ENCODE measurements around the gene TP73.

DNA sequence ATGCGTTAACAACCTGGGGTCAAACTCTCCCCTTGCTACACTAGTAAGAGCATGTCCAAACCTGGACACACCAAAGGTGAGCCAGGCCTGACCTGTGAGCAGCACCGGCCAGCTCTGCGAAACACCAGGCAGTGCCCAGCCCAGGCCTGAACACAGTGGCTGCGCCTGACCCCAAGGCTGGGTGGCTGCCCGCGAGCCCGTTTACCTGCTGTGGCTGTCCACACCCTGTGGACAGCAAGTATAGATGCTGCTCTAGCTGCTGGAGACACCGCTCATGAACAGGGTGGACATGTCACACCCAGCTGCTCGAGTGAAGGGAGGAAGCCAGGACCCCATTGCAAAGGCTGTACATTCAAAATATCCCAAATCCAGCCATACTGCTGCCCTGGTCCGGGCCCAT lies 92.3 kb downstream of the TP73 start:
- TF ChIP-seq, protein P1, sequence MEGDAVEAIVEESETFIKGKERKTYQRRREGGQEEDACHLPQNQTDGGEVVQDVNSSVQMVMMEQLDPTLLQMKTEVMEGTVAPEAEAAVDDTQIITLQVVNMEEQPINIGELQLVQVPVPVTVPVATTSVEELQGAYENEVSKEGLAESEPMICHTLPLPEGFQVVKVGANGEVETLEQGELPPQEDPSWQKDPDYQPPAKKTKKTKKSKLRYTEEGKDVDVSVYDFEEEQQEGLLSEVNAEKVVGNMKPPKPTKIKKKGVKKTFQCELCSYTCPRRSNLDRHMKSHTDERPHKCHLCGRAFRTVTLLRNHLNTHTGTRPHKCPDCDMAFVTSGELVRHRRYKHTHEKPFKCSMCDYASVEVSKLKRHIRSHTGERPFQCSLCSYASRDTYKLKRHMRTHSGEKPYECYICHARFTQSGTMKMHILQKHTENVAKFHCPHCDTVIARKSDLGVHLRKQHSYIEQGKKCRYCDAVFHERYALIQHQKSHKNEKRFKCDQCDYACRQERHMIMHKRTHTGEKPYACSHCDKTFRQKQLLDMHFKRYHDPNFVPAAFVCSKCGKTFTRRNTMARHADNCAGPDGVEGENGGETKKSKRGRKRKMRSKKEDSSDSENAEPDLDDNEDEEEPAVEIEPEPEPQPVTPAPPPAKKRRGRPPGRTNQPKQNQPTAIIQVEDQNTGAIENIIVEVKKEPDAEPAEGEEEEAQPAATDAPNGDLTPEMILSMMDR (IDR thresholded peaks at IDR 0.05): no peak
- TF ChIP-seq POLR2AphosphoS5 (IDR thresholded peaks at IDR 0.05) (no peak), POLR2A (IDR thresholded peaks at IDR 0.05) (no peak)
